ENCODE results near the gene RFC2. TPM values are rescaled to one million over a fixed set of nuclear protein-coding genes. Genes with fewer than 3 reads are reported as not detected.
"Not testable (repeated sequence)": the region's sequence is repeated elsewhere in the genome, so short reads cannot be mapped to it uniquely, and the experiment has no call there.

RFC2 gene
- total RNA-seq, 1 experiment from 2014 or later: 75.6 TPM

GRCh38 chr7:74215921-74216320 is 38.3 kb downstream of the RFC2 start:
- Histone ChIP-seq H3K4me3 (ENCODE audit: low read depth, low read length) (no peak overlapping the region), H3K36me3 (ENCODE audit: control insufficient read depth, insufficient read depth, low read length) (no peaks in the 10 kb centered on the region), H3K27me3 (replicated peaks; ENCODE audit: control insufficient read depth, insufficient read depth, low read length) (no peaks in the 10 kb centered on the region), H3K4me1 (peaks cover 11% of the 10 kb centered on the region), H3K9me3 (no peaks in the 10 kb centered on the region)
- Mint-ChIP-seq H3K9me3 (ENCODE audit: unreplicated experiment) (no peaks in the 10 kb centered on the region), H3K27ac (ENCODE audit: unreplicated experiment) (no peak overlapping the region), H3K4me3 (ENCODE audit: unreplicated experiment) (no peak overlapping the region), H3K4me1 (ENCODE audit: low read depth, unreplicated experiment) (peaks cover 14% of the 10 kb centered on the region), H3K36me3 (ENCODE audit: insufficient read depth, unreplicated experiment) (peaks cover 8% of the 10 kb centered on the region), H3K27me3 (ENCODE audit: insufficient read depth, unreplicated experiment) (no peaks in the 10 kb centered on the region)
- no peak for TF ChIP-seq CTCF (IDR thresholded peaks at IDR 0.05; ENCODE audit: insufficient read depth in 1 of 2, low read depth in 1 of 2, low read length in 1 of 2, severe bottlenecking in 1 of 2, unreplicated experiment in 1 of 2)
- intact Hi-C loops (cut with micrococcal nuclease; ENCODE audit: unreplicated experiment): no loop called here
- DNase-seq: no peak
- BruUV-seq (replicated peaks): no TSS peak
- CTCF ChIA-PET: interaction anchor here (0.6 to 1.0 kb wide), 2 partner anchors 9 to 64 kb away, joined by 3 to 4 read pairs; no protein-coding TSS in a partner anchor
- POLR2A ChIA-PET: no interaction called here

GRCh38 chr7:74214816-74215630 is 39.2 kb downstream of the RFC2 start:
- CTCF ChIA-PET: interaction anchor here (1.4 kb wide), 1 partner anchor 9 kb away, joined by 4 read pairs; no protein-coding TSS in a partner anchor
- peaks cover 8% of the 10 kb centered on the region for H3K4me1 Mint-ChIP-seq (ENCODE audit: low read depth, unreplicated experiment)
- Histone ChIP-seq H3K36me3 (ENCODE audit: control insufficient read depth, insufficient read depth, low read length) (no peaks in the 10 kb centered on the region), H3K4me1 (peaks cover 3% of the 10 kb centered on the region), H3K9me3 (no peaks in the 10 kb centered on the region), H3K4me3 (ENCODE audit: low read depth, low read length) (no peak overlapping the region), H3K27me3 (replicated peaks; ENCODE audit: control insufficient read depth, insufficient read depth, low read length) (no peaks in the 10 kb centered on the region)
- DNase-seq: no peak
- H3K27ac Mint-ChIP-seq (ENCODE audit: unreplicated experiment): no peak overlapping the region
- no TSS peak for BruUV-seq (replicated peaks)
- peaks cover 5% of the 10 kb centered on the region for H3K36me3 Mint-ChIP-seq (ENCODE audit: insufficient read depth, unreplicated experiment)
- TF ChIP-seq CTCF (IDR thresholded peaks at IDR 0.05; ENCODE audit: insufficient read depth in 1 of 2, low read depth in 1 of 2, low read length in 1 of 2, severe bottlenecking in 1 of 2, unreplicated experiment in 1 of 2): no peak
- no peaks in the 10 kb centered on the region for H3K9me3 Mint-ChIP-seq (ENCODE audit: unreplicated experiment)
- H3K27me3 Mint-ChIP-seq (ENCODE audit: insufficient read depth, unreplicated experiment): no peaks in the 10 kb centered on the region
- no peak overlapping the region for H3K4me3 Mint-ChIP-seq (ENCODE audit: unreplicated experiment)
- POLR2A ChIA-PET: no interaction called here
- intact Hi-C loops (cut with micrococcal nuclease; ENCODE audit: unreplicated experiment): no loop called here

- CTCF ChIA-PET: no interaction called here
- Histone ChIP-seq H3K27me3 (replicated peaks; ENCODE audit: control insufficient read depth, insufficient read depth, low read length) (no peaks in the 10 kb centered on the region), H3K4me3 (ENCODE audit: low read depth, low read length) (no peak overlapping the region), H3K4me1 (no peaks in the 10 kb centered on the region), H3K36me3 (ENCODE audit: control insufficient read depth, insufficient read depth, low read length) (no peaks in the 10 kb centered on the region), H3K9me3 (no peaks in the 10 kb centered on the region)
- BruUV-seq (replicated peaks): no TSS peak
- no peaks in the 10 kb centered on the region for H3K9me3 Mint-ChIP-seq (ENCODE audit: unreplicated experiment)
- H3K36me3 Mint-ChIP-seq (ENCODE audit: insufficient read depth, unreplicated experiment): peaks cover 5% of the 10 kb centered on the region
- POLR2A ChIA-PET: no interaction called here
- H3K27ac Mint-ChIP-seq (ENCODE audit: unreplicated experiment): no peak overlapping the region
- no peak for DNase-seq
- peaks cover 7% of the 10 kb centered on the region for H3K4me1 Mint-ChIP-seq (ENCODE audit: low read depth, unreplicated experiment)
- intact Hi-C loops (cut with micrococcal nuclease; ENCODE audit: unreplicated experiment): no loop called here
- H3K4me3 Mint-ChIP-seq (ENCODE audit: unreplicated experiment): no peak overlapping the region
- TF ChIP-seq CTCF (IDR thresholded peaks at IDR 0.05; ENCODE audit: insufficient read depth in 1 of 2, low read depth in 1 of 2, low read length in 1 of 2, severe bottlenecking in 1 of 2, unreplicated experiment in 1 of 2): no peak
- peaks cover 3% of the 10 kb centered on the region for H3K27me3 Mint-ChIP-seq (ENCODE audit: insufficient read depth, unreplicated experiment)
Observed at GRCh38 chr7:74212661-74213060, 41.5 kb downstream of the RFC2 start.

- BruUV-seq (replicated peaks); intact Hi-C loops (cut with micrococcal nuclease; ENCODE audit: unreplicated experiment): not testable (repeated sequence)
Observed at GRCh38 chr7:74208241-74208640, 46.0 kb downstream of the RFC2 start.

More at GRCh38 chr7:74208241-74208640, 46.0 kb downstream of the RFC2 start:
- H3K4me1 Mint-ChIP-seq (ENCODE audit: low read depth, unreplicated experiment); H3K9me3 ChIP-seq; H3K36me3 Mint-ChIP-seq (ENCODE audit: insufficient read depth, unreplicated experiment); H3K4me3 Mint-ChIP-seq (ENCODE audit: unreplicated experiment); POLR2A ChIA-PET; H3K9me3 Mint-ChIP-seq (ENCODE audit: unreplicated experiment); DNase-seq; H3K27ac Mint-ChIP-seq (ENCODE audit: unreplicated experiment); H3K27me3 ChIP-seq (replicated peaks; ENCODE audit: control insufficient read depth, insufficient read depth, low read length); H3K27me3 Mint-ChIP-seq (ENCODE audit: insufficient read depth, unreplicated experiment); H3K4me3 ChIP-seq (ENCODE audit: low read depth, low read length); H3K36me3 ChIP-seq (ENCODE audit: control insufficient read depth, insufficient read depth, low read length); H3K4me1 ChIP-seq: not testable (repeated sequence)
- CTCF ChIA-PET: interaction anchor here (0.7 kb wide), 1 partner anchor 181 kb away, joined by 3 read pairs; no protein-coding TSS in a partner anchor
